Measurements from ENCODE around the gene PACRG.

The PACRG gene

DNA sequence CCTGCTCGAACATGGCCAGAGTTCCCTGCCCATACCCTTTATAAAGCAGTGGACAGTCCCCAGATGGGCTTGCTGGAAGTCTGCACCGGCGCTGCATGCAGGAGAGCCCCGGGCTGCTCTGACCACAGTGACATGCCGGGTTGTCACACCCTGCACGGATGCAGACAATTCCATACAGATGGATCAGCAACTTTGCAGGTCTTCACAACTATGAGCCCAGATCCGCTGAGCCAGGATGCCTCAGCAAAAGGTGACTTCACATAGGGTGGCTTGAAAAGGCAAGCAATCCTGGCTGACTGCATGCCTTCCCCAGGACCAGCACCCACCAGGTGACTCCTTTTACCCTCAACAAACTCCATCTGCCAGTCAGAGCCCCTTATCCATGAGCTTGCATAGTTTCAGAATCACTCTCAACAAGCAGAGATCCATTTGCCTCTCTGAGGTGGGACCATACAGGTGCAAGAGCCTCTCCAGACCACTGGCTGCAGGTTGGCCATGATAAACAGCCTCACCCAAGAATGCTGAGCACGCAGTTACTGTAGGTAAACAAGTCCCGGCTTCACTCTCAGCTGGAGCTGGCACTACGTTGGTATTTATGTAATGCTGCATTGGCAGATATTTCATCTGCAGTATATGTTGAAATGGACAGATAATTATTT lies 503.7 kb downstream of the PACRG start:
- no peaks in the 10 kb centered on the region for H3K9me3 Mint-ChIP-seq
- no peaks in the 10 kb centered on the region for H3K4me1 Mint-ChIP-seq
- H3K27me3 Mint-ChIP-seq: peaks cover 3% of the 10 kb centered on the region
- no peak overlapping the region for H3K27ac Mint-ChIP-seq
- DNase-seq (ENCODE audit: low spot score in 2 of 2) (no peak), ATAC-seq (ENCODE audit: low read depth) (no peak)
- no peaks in the 10 kb centered on the region for H3K36me3 Mint-ChIP-seq
- H3K4me3 Mint-ChIP-seq: no peak overlapping the region

- H3K27ac Mint-ChIP-seq: no peak overlapping the region
- DNase-seq (ENCODE audit: low spot score in 2 of 2) (no peak), ATAC-seq (ENCODE audit: low read depth) (no peak)
- H3K9me3 Mint-ChIP-seq: no peaks in the 10 kb centered on the region
- no peaks in the 10 kb centered on the region for H3K4me1 Mint-ChIP-seq
- no peak overlapping the region for H3K4me3 Mint-ChIP-seq
- peaks cover 3% of the 10 kb centered on the region for H3K27me3 Mint-ChIP-seq
- H3K36me3 Mint-ChIP-seq: no peaks in the 10 kb centered on the region
These were observed 504.3 kb downstream of the PACRG start for GRCh38 chr6:163232015-163232523.

- Mint-ChIP-seq H3K4me3 (no peak overlapping the region), H3K4me1 (no peaks in the 10 kb centered on the region), H3K9me3 (no peaks in the 10 kb centered on the region), H3K36me3 (no peaks in the 10 kb centered on the region), H3K27ac (no peak overlapping the region), H3K27me3 (peaks cover 3% of the 10 kb centered on the region)
- DNase-seq (ENCODE audit: low spot score in 2 of 2): no peak
- no peak for ATAC-seq (ENCODE audit: low read depth)
These were observed 504.9 kb downstream of the PACRG start for GRCh38 chr6:163232649-163233048.

GRCh38 chr6:163237110-163237509 lies 509.3 kb downstream of the PACRG start:
- no peak overlapping the region for H3K27ac Mint-ChIP-seq
- H3K9me3 Mint-ChIP-seq: peaks cover 4% of the 10 kb centered on the region
- no peak overlapping the region for H3K4me3 Mint-ChIP-seq
- no peaks in the 10 kb centered on the region for H3K36me3 Mint-ChIP-seq
- DNase-seq (ENCODE audit: low spot score in 2 of 2): no peak
- H3K27me3 Mint-ChIP-seq: peaks cover 11% of the 10 kb centered on the region
- no peaks in the 10 kb centered on the region for H3K4me1 Mint-ChIP-seq
- ATAC-seq (ENCODE audit: low read depth): no peak

GRCh38 chr6:163239572-163240340 lies 512.0 kb downstream of the PACRG start:
- H3K4me1 Mint-ChIP-seq: no peaks in the 10 kb centered on the region
- no peaks in the 10 kb centered on the region for H3K36me3 Mint-ChIP-seq
- H3K9me3 Mint-ChIP-seq: peaks cover 4% of the 10 kb centered on the region
- no peak overlapping the region for H3K27ac Mint-ChIP-seq
- ATAC-seq (ENCODE audit: low read depth) (no peak), DNase-seq (ENCODE audit: low spot score in 2 of 2) (no peak)
- H3K27me3 Mint-ChIP-seq: peaks cover 12% of the 10 kb centered on the region
- no peak overlapping the region for H3K4me3 Mint-ChIP-seq

GRCh38 chr6:163240556-163240955 lies 512.8 kb downstream of the PACRG start:
- no peak for DNase-seq (ENCODE audit: low spot score in 2 of 2)
- Mint-ChIP-seq H3K36me3 (no peaks in the 10 kb centered on the region), H3K4me1 (no peaks in the 10 kb centered on the region), H3K4me3 (no peak overlapping the region), H3K27ac (no peak overlapping the region), H3K9me3 (peaks cover 4% of the 10 kb centered on the region), H3K27me3 (peaks cover 12% of the 10 kb centered on the region)
- ATAC-seq (ENCODE audit: low read depth): no peak

- H3K4me1 Mint-ChIP-seq: no peaks in the 10 kb centered on the region
- H3K4me3 Mint-ChIP-seq: no peak overlapping the region
- no peaks in the 10 kb centered on the region for H3K36me3 Mint-ChIP-seq
- DNase-seq (ENCODE audit: low spot score in 2 of 2) (no peak), ATAC-seq (ENCODE audit: low read depth) (no peak)
- H3K27ac Mint-ChIP-seq: no peak overlapping the region
- H3K9me3 Mint-ChIP-seq: peaks cover 4% of the 10 kb centered on the region
- H3K27me3 Mint-ChIP-seq: peaks cover 16% of the 10 kb centered on the region
These were observed 513.9 kb downstream of the PACRG start for GRCh38 chr6:163241683-163242082.

- H3K27ac Mint-ChIP-seq: no peak overlapping the region
- H3K4me1 Mint-ChIP-seq: no peaks in the 10 kb centered on the region
- H3K27me3 Mint-ChIP-seq: peaks cover 19% of the 10 kb centered on the region
- DNase-seq (ENCODE audit: low spot score in 2 of 2) (no peak), ATAC-seq (ENCODE audit: low read depth) (no peak)
- H3K36me3 Mint-ChIP-seq: no peaks in the 10 kb centered on the region
- no peak overlapping the region for H3K4me3 Mint-ChIP-seq
- H3K9me3 Mint-ChIP-seq: peaks cover 4% of the 10 kb centered on the region
These were observed 515.3 kb downstream of the PACRG start for GRCh38 chr6:163243083-163243482.

DNA sequence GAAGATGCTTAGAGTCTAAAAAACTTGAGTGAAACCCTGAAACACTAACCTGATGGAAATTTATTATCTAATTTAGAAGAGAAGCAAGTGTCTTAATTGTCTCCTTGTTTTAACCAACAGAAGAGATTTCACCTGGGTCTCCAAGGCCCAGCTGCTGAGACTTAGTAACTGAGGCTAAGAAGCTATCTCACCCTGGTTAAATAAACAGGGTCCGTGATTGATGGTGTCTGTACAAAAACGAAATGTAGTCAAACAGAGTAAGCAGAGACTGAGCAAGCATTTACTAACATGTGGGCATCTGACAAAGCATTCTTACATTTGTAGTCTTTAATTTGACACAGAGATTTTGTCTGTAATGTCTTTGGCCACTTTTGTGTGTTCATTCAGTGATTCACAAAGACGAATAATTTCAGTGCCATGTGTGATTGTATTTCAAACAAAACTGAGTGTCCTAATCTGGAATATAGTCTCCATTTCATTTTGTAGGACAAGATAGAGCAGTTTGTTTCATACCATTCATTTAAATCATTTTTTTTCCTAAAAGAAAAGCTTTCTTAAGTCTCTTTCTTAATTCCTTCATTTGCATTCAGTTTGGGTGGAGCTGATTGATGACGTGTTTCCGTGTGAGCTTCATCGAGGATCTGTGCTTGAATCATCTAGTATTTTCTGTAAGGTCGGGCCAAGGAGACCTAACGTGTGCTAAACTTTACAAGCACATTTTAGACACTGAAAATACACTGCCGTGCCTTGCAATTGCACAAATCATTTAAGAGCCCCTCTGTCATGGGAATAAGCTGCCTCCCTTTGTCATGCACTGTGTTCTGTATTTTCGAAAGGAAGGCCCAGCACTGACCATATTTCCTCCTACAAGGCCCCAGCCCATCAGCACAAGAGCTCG lies 516.2 kb downstream of the PACRG start:
- no peaks in the 10 kb centered on the region for H3K4me1 Mint-ChIP-seq
- no peak overlapping the region for H3K4me3 Mint-ChIP-seq
- no peaks in the 10 kb centered on the region for H3K36me3 Mint-ChIP-seq
- ATAC-seq (ENCODE audit: low read depth) (no peak), DNase-seq (ENCODE audit: low spot score in 2 of 2) (no peak)
- peaks cover 4% of the 10 kb centered on the region for H3K9me3 Mint-ChIP-seq
- H3K27ac Mint-ChIP-seq: no peak overlapping the region
- H3K27me3 Mint-ChIP-seq: peaks cover 21% of the 10 kb centered on the region

GRCh38 chr6:163248051-163248450 lies 520.3 kb downstream of the PACRG start:
- H3K4me1 Mint-ChIP-seq: no peaks in the 10 kb centered on the region
- ATAC-seq (ENCODE audit: low read depth): no peak
- H3K27me3 Mint-ChIP-seq: peaks cover 14% of the 10 kb centered on the region
- H3K36me3 Mint-ChIP-seq: no peaks in the 10 kb centered on the region
- H3K9me3 Mint-ChIP-seq: no peaks in the 10 kb centered on the region
- no peak overlapping the region for H3K4me3 Mint-ChIP-seq
- H3K27ac Mint-ChIP-seq: no peak overlapping the region
- no peak for DNase-seq (ENCODE audit: low spot score in 2 of 2)

GRCh38 chr6:163249651-163250101 lies 521.9 kb downstream of the PACRG start:
- Mint-ChIP-seq H3K4me3 (no peak overlapping the region), H3K27ac (no peak overlapping the region), H3K27me3 (peaks cover 13% of the 10 kb centered on the region), H3K36me3 (no peaks in the 10 kb centered on the region), H3K4me1 (no peaks in the 10 kb centered on the region), H3K9me3 (no peaks in the 10 kb centered on the region)
- ATAC-seq (ENCODE audit: low read depth) (no peak), DNase-seq (ENCODE audit: low spot score in 2 of 2) (no peak)

DNA sequence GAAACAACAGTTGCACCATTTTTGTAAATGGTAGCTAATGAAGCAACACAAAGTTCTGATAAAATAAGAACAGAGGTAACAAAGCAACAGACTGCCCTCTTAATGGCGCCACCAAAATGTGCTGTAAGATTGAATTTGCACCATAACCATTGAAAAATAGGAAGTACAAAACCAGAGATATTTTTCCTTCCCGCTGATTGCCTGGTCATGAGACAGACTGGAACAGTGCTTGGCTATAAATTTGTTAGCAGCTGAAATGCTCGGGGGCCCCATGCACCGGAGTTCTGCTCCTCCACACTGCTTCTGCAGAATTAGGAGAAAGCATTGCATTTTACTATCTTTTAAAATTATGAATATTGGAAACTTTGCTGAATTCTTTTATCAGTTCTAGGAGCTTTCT lies 522.3 kb downstream of the PACRG start:
- ATAC-seq (ENCODE audit: low read depth) (no peak), DNase-seq (ENCODE audit: low spot score in 2 of 2) (no peak)
- Mint-ChIP-seq H3K4me3 (no peak overlapping the region), H3K27me3 (peaks cover 13% of the 10 kb centered on the region), H3K27ac (no peak overlapping the region), H3K4me1 (no peaks in the 10 kb centered on the region), H3K36me3 (no peaks in the 10 kb centered on the region), H3K9me3 (no peaks in the 10 kb centered on the region)

- no peak overlapping the region for H3K4me3 Mint-ChIP-seq
- no peak for ATAC-seq (ENCODE audit: low read depth)
- H3K4me1 Mint-ChIP-seq: no peaks in the 10 kb centered on the region
- DNase-seq (ENCODE audit: low spot score in 2 of 2): no peak
- peaks cover 7% of the 10 kb centered on the region for H3K27me3 Mint-ChIP-seq
- no peaks in the 10 kb centered on the region for H3K9me3 Mint-ChIP-seq
- no peak overlapping the region for H3K27ac Mint-ChIP-seq
- no peaks in the 10 kb centered on the region for H3K36me3 Mint-ChIP-seq
These were observed 524.4 kb downstream of the PACRG start for GRCh38 chr6:163252061-163252591.

Data from memory B cell (primary cell).